H1 (cell line): ENCODE measurements around the gene PPP1R13B. TPM values are rescaled to one million over a fixed set of nuclear protein-coding genes. Genes with fewer than 3 reads are reported as not detected.

Experiments
- CTCF ChIA-PET: fragments of 300-600 bp; sonication (Branson Sonifier 250); formaldehyde crosslinking; loops from one replicate; lab custom pipeline; 2021; ENCODE audit not compliant: partially characterized antibody; lab: Charles Lee
- POLR2A ChIA-PET: fragments of 300-600 bp; sonication (Branson Sonifier 250); formaldehyde crosslinking; loops from one replicate; lab custom pipeline; 2021; ENCODE audit warnings: inconsistent platforms; ENCODE audit not compliant: partially characterized antibody; lab: Charles Lee
- DNase-seq, 2 experiments: peaks; one replicate each; pipeline versions ENCODE4 v3.0.0 to v3.0.0-alpha.2; 2010 to 2022; ENCODE audit warnings: low spot score in 2 of 2, low read depth in 1 of 2, mixed read lengths in 1 of 2
- FAIRE-seq: peaks from 2 replicates; lab custom pipeline; 2011; peaks lifted over from hg19 to GRCh38; lab: Jason Lieb, UNC
- H2AFZ ChIP-seq: 2 replicates; pipeline ENCODE4 v1.8.1; 2012; ENCODE audit warnings: low read length, inconsistent platforms
- H2AK5ac ChIP-seq: 2 replicates; pipeline ENCODE4 v1.6.1; 2013; ENCODE audit warnings: low read depth, low read length
- H2BK120ac ChIP-seq: replicated peaks from 2 replicates; pipeline ENCODE3; 2013; ENCODE audit warnings: low read depth, low read length, inconsistent platforms
- H2BK12ac ChIP-seq: 2 replicates; pipeline ENCODE4 v1.6.1; 2013; ENCODE audit warnings: low read depth, low read length
- H2BK15ac ChIP-seq: 2 replicates; pipeline ENCODE4 v1.6.1; 2013; ENCODE audit warnings: low read length
- H2BK20ac ChIP-seq: 2 replicates; pipeline ENCODE4 v1.6.1; 2013; ENCODE audit warnings: low read length
- H2BK5ac ChIP-seq: 2 replicates; pipeline ENCODE4 v1.6.1; 2013; ENCODE audit warnings: low read depth, low read length
- H3K14ac ChIP-seq: 2 replicates; pipeline ENCODE4 v1.6.1; 2013; ENCODE audit warnings: inconsistent platforms; ENCODE audit not compliant: insufficient read length
- H3K18ac ChIP-seq: 2 replicates; pipeline ENCODE4 v1.6.1; 2013; ENCODE audit warnings: low read length; ENCODE audit errors: extremely low read depth
- H3K23ac ChIP-seq: 2 replicates; pipeline ENCODE4 v1.6.1; 2013; ENCODE audit warnings: inconsistent platforms; ENCODE audit not compliant: insufficient read length
- H3K23me2 ChIP-seq: 2 replicates; pipeline ENCODE4 v1.6.1; 2013; ENCODE audit warnings: low read depth, low read length
- H3K27ac ChIP-seq: 2 replicates; pipeline ENCODE4 v1.6.1; 2011; ENCODE audit warnings: low read depth, low read length, inconsistent platforms
- H3K27me3 ChIP-seq, 4 experiments: replicated peaks in 1 of 4; 1 replicate in 1 of 4; 2 replicates in 3 of 4; pipeline versions ENCODE4 v1.6.1 to v1.8.1; 2011 to 2013; ENCODE audit warnings: low read length in 3 of 4, mild to moderate bottlenecking in 3 of 4, inconsistent platforms in 2 of 4, mixed read lengths in 2 of 4, moderate library complexity in 1 of 4; ENCODE audit not compliant: control insufficient read depth in 3 of 4, insufficient read depth in 3 of 4; ENCODE audit errors: extremely low read depth in 1 of 4
- H3K36me3 ChIP-seq, 4 experiments: 2 replicates each; pipeline versions ENCODE4 v1.6.1 to v1.8.1; 2011 to 2013; ENCODE audit warnings: mild to moderate bottlenecking in 4 of 4, low read length in 3 of 4, moderate library complexity in 2 of 4, control low read depth in 1 of 4, inconsistent platforms in 1 of 4; ENCODE audit not compliant: insufficient read depth in 4 of 4, control insufficient read depth in 2 of 4
- H3K4ac ChIP-seq: replicated peaks from 2 replicates; pipeline ENCODE3; 2013; ENCODE audit warnings: low read length, low read depth, mixed read lengths, inconsistent platforms; ENCODE audit not compliant: insufficient read length
- H3K4me1 ChIP-seq, 4 experiments: replicated peaks in 1 of 4; 1 replicate in 1 of 4; 2 replicates in 3 of 4; pipeline versions ENCODE4 v1.6.1 to v1.8.1; 2011 to 2013; ENCODE audit warnings: low read length in 3 of 4, inconsistent platforms in 2 of 4, mixed read lengths in 1 of 4; ENCODE audit not compliant: insufficient read depth in 4 of 4, control insufficient read depth in 3 of 4
- H3K4me2 ChIP-seq, 2 experiments: 2 replicates each; pipeline versions ENCODE4 v1.6.1 to v1.8.1; 2011 to 2013; ENCODE audit warnings: low read depth in 2 of 2, low read length in 2 of 2, control low read depth in 1 of 2, inconsistent platforms in 1 of 2, mild to moderate bottlenecking in 1 of 2; ENCODE audit not compliant: insufficient read depth in 1 of 2
- H3K4me3 ChIP-seq, 4 experiments: fragments of 200-600, 300-600 bp in 1 of 4; sonication (generic), shearing (Covaris generic), sonication (Bioruptor Twin) in 1 of 4; 2 replicates each; pipeline versions ENCODE4 v1.5.1 to v1.8.1; 2011 to 2016; ENCODE audit warnings: low read length in 4 of 4, low read depth in 3 of 4, control low read depth in 2 of 4, inconsistent platforms in 2 of 4, mild to moderate bottlenecking in 2 of 4, mixed read lengths in 1 of 4, moderate library complexity in 1 of 4; ENCODE audit not compliant: insufficient read depth in 2 of 4; ENCODE audit errors: extremely low read depth in 1 of 4
- H3K56ac ChIP-seq: replicated peaks from 2 replicates; pipeline ENCODE3; 2013; ENCODE audit warnings: low read depth, mild to moderate bottlenecking, mixed read lengths, low read length, inconsistent platforms; ENCODE audit not compliant: insufficient read length
- H3K79me1 ChIP-seq: 2 replicates; pipeline ENCODE4 v1.6.1; 2013; ENCODE audit warnings: low read depth, low read length, control low read depth
- H3K79me2 ChIP-seq, 2 experiments: 2 replicates each; pipeline versions ENCODE4 v1.6.1 to v1.8.1; 2012 to 2013; ENCODE audit warnings: low read length in 2 of 2, mild to moderate bottlenecking in 2 of 2, inconsistent platforms in 1 of 2; ENCODE audit not compliant: insufficient read depth in 2 of 2, control insufficient read depth in 1 of 2
- H3K9ac ChIP-seq, 4 experiments: replicated peaks in 1 of 4; 1 replicate in 1 of 4; 2 replicates in 3 of 4; pipeline versions ENCODE4 v1.6.1 to v1.8.1; 2011 to 2013; ENCODE audit warnings: low read depth in 3 of 4, low read length in 3 of 4, control low read depth in 2 of 4, mild to moderate bottlenecking in 2 of 4, moderate library complexity in 2 of 4, inconsistent platforms in 1 of 4; ENCODE audit errors: extremely low read depth in 1 of 4
- H3K9me3 ChIP-seq, 2 experiments: 2 replicates each; pipeline versions ENCODE4 v1.6.1 to v1.8.1; 2012 to 2013; ENCODE audit warnings: mild to moderate bottlenecking in 2 of 2, moderate library complexity in 2 of 2, control low read depth in 1 of 2, inconsistent platforms in 1 of 2, low read depth in 1 of 2, low read length in 1 of 2, mixed read lengths in 1 of 2; ENCODE audit not compliant: insufficient read depth in 2 of 2
- H4K20me1 ChIP-seq, 2 experiments: replicated peaks in 1 of 2; 2 replicates each; pipeline versions ENCODE3 to v1.8.1; 2011 to 2013; ENCODE audit warnings: inconsistent platforms in 2 of 2, low read length in 2 of 2, mild to moderate bottlenecking in 1 of 2; ENCODE audit not compliant: insufficient read depth in 2 of 2, control insufficient read depth in 1 of 2
- H4K5ac ChIP-seq: 2 replicates; pipeline ENCODE4 v1.6.1; 2013; ENCODE audit warnings: low read length, low read depth, mixed read lengths, inconsistent platforms; ENCODE audit not compliant: insufficient read length
- H4K8ac ChIP-seq: 2 replicates; pipeline ENCODE4 v1.8.0; 2013; ENCODE audit warnings: mild to moderate bottlenecking, moderate library complexity, low read length, inconsistent platforms; ENCODE audit not compliant: insufficient read depth; ENCODE audit errors: extremely low read depth
- H4K91ac ChIP-seq: replicated peaks from 2 replicates; pipeline ENCODE3; 2013; ENCODE audit warnings: low read length, mixed read lengths, inconsistent platforms; ENCODE audit not compliant: insufficient read length
- BRCA1 ChIP-seq: IDR thresholded peaks from 2 replicates; pipeline ENCODE4 v1.6.1; 2012; ENCODE audit warnings: low read depth, low read length, improper control_type of control experiment
- CREB1 ChIP-seq: IDR thresholded peaks from 2 replicates; pipeline ENCODE4 v1.6.1; 2012; ENCODE audit warnings: inconsistent platforms
- EP300 ChIP-seq, 2 experiments: IDR thresholded peaks; 1 replicate in 1 of 2; 2 replicates in 1 of 2; pipeline ENCODE4 v1.6.1; 2011 to 2012; ENCODE audit warnings: low read depth in 2 of 2, low read length in 2 of 2, mild to moderate bottlenecking in 2 of 2, borderline replicate concordance in 1 of 2, inconsistent platforms in 1 of 2, moderate library complexity in 1 of 2
- EZH2 ChIP-seq: fragments of 200-600 bp; sonication (generic); IDR thresholded peaks from 2 replicates; pipeline ENCODE4 v1.7.1; 2012; ENCODE audit warnings: low read depth, mild to moderate bottlenecking, moderate library complexity, low read length, inconsistent platforms; ENCODE audit not compliant: severe bottlenecking
- GABPA ChIP-seq: IDR thresholded peaks from 2 replicates; pipeline ENCODE4 v1.6.1; 2011; ENCODE audit warnings: mild to moderate bottlenecking, low read length, moderate library complexity, borderline replicate concordance; ENCODE audit not compliant: insufficient read depth
- HDAC2 ChIP-seq, 2 experiments: fragments of 300-600 bp in 1 of 2; sonication (generic) in 1 of 2; IDR thresholded peaks; 2 replicates each; pipeline ENCODE4 v1.6.1; 2011 to 2012; ENCODE audit warnings: low read depth in 2 of 2, low read length in 2 of 2, mild to moderate bottlenecking in 2 of 2, moderate library complexity in 2 of 2, borderline replicate concordance in 1 of 2, inconsistent platforms in 1 of 2
- HDAC6 ChIP-seq: IDR thresholded peaks from one replicate; pipeline ENCODE4 v1.7.1; 2012; ENCODE audit warnings: low read depth, mild to moderate bottlenecking, inconsistent platforms, low read length, moderate library complexity
- NANOG ChIP-seq: IDR thresholded peaks from 2 replicates; pipeline ENCODE4 v1.6.1; 2011; ENCODE audit warnings: low read length, low read depth, mild to moderate bottlenecking, inconsistent platforms; ENCODE audit not compliant: insufficient read depth, poor library complexity, severe bottlenecking
- NRF1 ChIP-seq: IDR thresholded peaks from 2 replicates; pipeline ENCODE4 v1.6.1; 2011; ENCODE audit warnings: mild to moderate bottlenecking, low read depth, low read length, improper control_type of control experiment
- POLR2AphosphoS5 ChIP-seq: IDR thresholded peaks from 2 replicates; pipeline ENCODE4 v1.6.1; 2011; ENCODE audit warnings: low read depth, low read length
- RBBP5 ChIP-seq: IDR thresholded peaks from 2 replicates; pipeline ENCODE4 v1.7.1; 2012; ENCODE audit warnings: low read depth, mild to moderate bottlenecking, inconsistent platforms, low read length, moderate library complexity, borderline replicate concordance
- SP2 ChIP-seq: IDR thresholded peaks from 2 replicates; pipeline ENCODE4 v1.6.1; 2012; ENCODE audit warnings: mild to moderate bottlenecking, low read length, inconsistent platforms
- SRF ChIP-seq: IDR thresholded peaks from 2 replicates; pipeline ENCODE4 v1.6.1; 2011; ENCODE audit warnings: mild to moderate bottlenecking, low read depth, low read length, moderate library complexity
- TCF12 ChIP-seq: IDR thresholded peaks from 2 replicates; pipeline ENCODE4 v1.6.1; 2011; ENCODE audit warnings: low read depth, mild to moderate bottlenecking, low read length
- WGBS, 2 experiments: shearing (Covaris generic) in 1 of 2; methylation state at CpG; one replicate each; pipeline versions ENCODE4 v1.1.6 to v1.1.7; 2013 to 2015; ENCODE audit warnings: low lambda C conversion rate in 2 of 2, mixed read lengths in 2 of 2, inconsistent platforms in 1 of 2, low coverage in 1 of 2, missing lambda C conversion rate in 1 of 2; ENCODE audit not compliant: insufficient replicate concordance in 2 of 2, insufficient coverage in 1 of 2, insufficient read length in 1 of 2; ENCODE audit errors: extremely low coverage in 1 of 2, missing lambda C conversion rate in 1 of 2; 5-methylcytosine and 5-hydroxymethylcytosine counted together
- polyA plus RNA-seq, 7 experiments: library from polyadenylated mRNA; depleted of rRNA in 3 of 7; stranded (reverse) in 5 of 7; unstranded in 2 of 7; fragments of >200 nt in 5 of 7; fragments of 200-250 nt in 2 of 7; gene quantifications; 1 replicate in 5 of 7; 2 replicates in 1 of 7; 4 replicates in 1 of 7; pipeline versions ENCODE4 v1.2.1 to v1.2.3, GENCODE V29; 2011 to 2013; ENCODE audit warnings: missing spikeins in 2 of 7, mixed read lengths in 2 of 7
- total RNA-seq: library from RNA; stranded (reverse); fragmentation: NEBNext Ultra II Directional; extraction: Animal tissue kit (Norgen Biotek cat#: 25700); gene quantifications from 2 replicates; pipeline ENCODE4 v1.2.1, GENCODE V29; 2021

PPP1R13B gene
- total and polyA plus RNA-seq, 2 of the 8 experiments (the other 6 are each of a cell fraction or from before 2014, with no cell fraction given): 2.6 to 8.9 TPM

GRCh38 chr14:103684471-103684870 lies 162.9 kb downstream of the PPP1R13B start:
- Histone ChIP-seq H2AFZ (no peak overlapping the region), H4K5ac (no peak overlapping the region), H3K9me3 (no peaks in the 10 kb centered on the region), H3K56ac (no peak overlapping the region), H2AK5ac (no peak overlapping the region), H4K91ac (no peak overlapping the region), H3K27me3 (no peaks in the 10 kb centered on the region), H2BK12ac (no peak overlapping the region), H2BK120ac (no peak overlapping the region), H3K4ac (no peak overlapping the region), H3K14ac (no peak overlapping the region), H3K4me3 (no peak overlapping the region), H3K79me1 (peaks cover 5% of the 10 kb centered on the region), H3K9ac (no peak overlapping the region), H3K27ac (no peak overlapping the region), H3K36me3 (peaks cover 23 to 73% (median 36%) of the 10 kb centered on the region in 4 experiments), H2BK20ac (no peak overlapping the region), H2BK15ac (no peak overlapping the region), H3K23ac (no peak overlapping the region), H4K20me1 (peaks cover 9 to 10% of the 10 kb centered on the region in 2 experiments), H2BK5ac (no peak overlapping the region), H3K18ac (no peak overlapping the region), H3K23me2 (no peaks in the 10 kb centered on the region), H3K79me2 (peaks cover 0 to 3% of the 10 kb centered on the region in 2 experiments; a peak in 1 of 4 replicates), H3K4me1 (peaks cover 0 to 3% (median 0%) of the 10 kb centered on the region in 4 experiments; a peak in 1 of 7 replicates), H4K8ac (no peak overlapping the region), H3K4me2 (no peak overlapping the region)
- FAIRE-seq (no peak), DNase-seq (no peak)
- ChIA-PET POLR2A (interaction anchor here (1.6 to 2.0 kb wide), 2 partner anchors 9 to 16 kb away, joined by 4 to 6 read pairs; no protein-coding TSS in a partner anchor), CTCF (no interaction called here)
- WGBS, 2 experiments: 100% methylated on average over 6 of the region's 6 CpGs; no CpG with 5 or more reads in 1 of the 2 experiments
- TF ChIP-seq GABPA: no peak
- TF ChIP-seq CREB1: no peak
- no peak for TF ChIP-seq NANOG
- no peak for TF ChIP-seq RBBP5
- no peak for TF ChIP-seq BRCA1
- TF ChIP-seq NRF1: no peak
- no peak for TF ChIP-seq EP300 (IDR thresholded peaks at IDR 0.05; ENCODE audit: borderline replicate concordance in 1 of 2, low read depth in 2 of 2, low read length in 2 of 2)
- TF ChIP-seq SP2: no peak
- no peak for TF ChIP-seq HDAC2 (IDR thresholded peaks at IDR 0.05; ENCODE audit: borderline replicate concordance in 1 of 2, low read depth in 2 of 2, low read length in 2 of 2)
- TF ChIP-seq POLR2AphosphoS5: no peak
- TF ChIP-seq TCF12: no peak
- TF ChIP-seq SRF: no peak
- TF ChIP-seq HDAC6: no peak
- no peak for TF ChIP-seq EZH2
